H1 (cell line): ENCODE results near the gene FSTL4. TPM values are rescaled to one million over a fixed set of nuclear protein-coding genes. Genes with fewer than 3 reads are reported as not detected.

Source experiments
- CTCF ChIA-PET: fragments of 300-600 bp; sonication (Branson Sonifier 250); formaldehyde crosslinking; loops from one replicate; lab custom pipeline; 2021; ENCODE audit not compliant: partially characterized antibody; lab: Charles Lee
- POLR2A ChIA-PET: fragments of 300-600 bp; sonication (Branson Sonifier 250); formaldehyde crosslinking; loops from one replicate; lab custom pipeline; 2021; ENCODE audit warnings: inconsistent platforms; ENCODE audit not compliant: partially characterized antibody; lab: Charles Lee
- DNase-seq, 2 experiments: peaks; one replicate each; pipeline versions ENCODE4 v3.0.0 to v3.0.0-alpha.2; 2010 to 2022; ENCODE audit warnings: low spot score in 2 of 2, low read depth in 1 of 2, mixed read lengths in 1 of 2
- FAIRE-seq: peaks from 2 replicates; lab custom pipeline; 2011; peaks lifted over from hg19 to GRCh38; lab: Jason Lieb, UNC
- H2AFZ ChIP-seq: 2 replicates; pipeline ENCODE4 v1.8.1; 2012; ENCODE audit warnings: low read length, inconsistent platforms
- H2AK5ac ChIP-seq: 2 replicates; pipeline ENCODE4 v1.6.1; 2013; ENCODE audit warnings: low read depth, low read length
- H2BK120ac ChIP-seq: replicated peaks from 2 replicates; pipeline ENCODE3; 2013; ENCODE audit warnings: low read depth, low read length, inconsistent platforms
- H2BK12ac ChIP-seq: 2 replicates; pipeline ENCODE4 v1.6.1; 2013; ENCODE audit warnings: low read depth, low read length
- H2BK15ac ChIP-seq: 2 replicates; pipeline ENCODE4 v1.6.1; 2013; ENCODE audit warnings: low read length
- H2BK20ac ChIP-seq: 2 replicates; pipeline ENCODE4 v1.6.1; 2013; ENCODE audit warnings: low read length
- H2BK5ac ChIP-seq: 2 replicates; pipeline ENCODE4 v1.6.1; 2013; ENCODE audit warnings: low read depth, low read length
- H3K14ac ChIP-seq: 2 replicates; pipeline ENCODE4 v1.6.1; 2013; ENCODE audit warnings: inconsistent platforms; ENCODE audit not compliant: insufficient read length
- H3K18ac ChIP-seq: 2 replicates; pipeline ENCODE4 v1.6.1; 2013; ENCODE audit warnings: low read length; ENCODE audit errors: extremely low read depth
- H3K23ac ChIP-seq: 2 replicates; pipeline ENCODE4 v1.6.1; 2013; ENCODE audit warnings: inconsistent platforms; ENCODE audit not compliant: insufficient read length
- H3K23me2 ChIP-seq: 2 replicates; pipeline ENCODE4 v1.6.1; 2013; ENCODE audit warnings: low read depth, low read length
- H3K27ac ChIP-seq: 2 replicates; pipeline ENCODE4 v1.6.1; 2011; ENCODE audit warnings: low read depth, low read length, inconsistent platforms
- H3K27me3 ChIP-seq, 4 experiments: replicated peaks in 1 of 4; 1 replicate in 1 of 4; 2 replicates in 3 of 4; pipeline versions ENCODE4 v1.6.1 to v1.8.1; 2011 to 2013; ENCODE audit warnings: low read length in 3 of 4, mild to moderate bottlenecking in 3 of 4, inconsistent platforms in 2 of 4, mixed read lengths in 2 of 4, moderate library complexity in 1 of 4; ENCODE audit not compliant: control insufficient read depth in 3 of 4, insufficient read depth in 3 of 4; ENCODE audit errors: extremely low read depth in 1 of 4
- H3K36me3 ChIP-seq, 4 experiments: 2 replicates each; pipeline versions ENCODE4 v1.6.1 to v1.8.1; 2011 to 2013; ENCODE audit warnings: mild to moderate bottlenecking in 4 of 4, low read length in 3 of 4, moderate library complexity in 2 of 4, control low read depth in 1 of 4, inconsistent platforms in 1 of 4; ENCODE audit not compliant: insufficient read depth in 4 of 4, control insufficient read depth in 2 of 4
- H3K4ac ChIP-seq: replicated peaks from 2 replicates; pipeline ENCODE3; 2013; ENCODE audit warnings: low read length, low read depth, mixed read lengths, inconsistent platforms; ENCODE audit not compliant: insufficient read length
- H3K4me1 ChIP-seq, 4 experiments: replicated peaks in 1 of 4; 1 replicate in 1 of 4; 2 replicates in 3 of 4; pipeline versions ENCODE4 v1.6.1 to v1.8.1; 2011 to 2013; ENCODE audit warnings: low read length in 3 of 4, inconsistent platforms in 2 of 4, mixed read lengths in 1 of 4; ENCODE audit not compliant: insufficient read depth in 4 of 4, control insufficient read depth in 3 of 4
- H3K4me2 ChIP-seq, 2 experiments: 2 replicates each; pipeline versions ENCODE4 v1.6.1 to v1.8.1; 2011 to 2013; ENCODE audit warnings: low read depth in 2 of 2, low read length in 2 of 2, control low read depth in 1 of 2, inconsistent platforms in 1 of 2, mild to moderate bottlenecking in 1 of 2; ENCODE audit not compliant: insufficient read depth in 1 of 2
- H3K4me3 ChIP-seq, 4 experiments: fragments of 200-600, 300-600 bp in 1 of 4; sonication (generic), shearing (Covaris generic), sonication (Bioruptor Twin) in 1 of 4; 2 replicates each; pipeline versions ENCODE4 v1.5.1 to v1.8.1; 2011 to 2016; ENCODE audit warnings: low read length in 4 of 4, low read depth in 3 of 4, control low read depth in 2 of 4, inconsistent platforms in 2 of 4, mild to moderate bottlenecking in 2 of 4, mixed read lengths in 1 of 4, moderate library complexity in 1 of 4; ENCODE audit not compliant: insufficient read depth in 2 of 4; ENCODE audit errors: extremely low read depth in 1 of 4
- H3K56ac ChIP-seq: replicated peaks from 2 replicates; pipeline ENCODE3; 2013; ENCODE audit warnings: low read depth, mild to moderate bottlenecking, mixed read lengths, low read length, inconsistent platforms; ENCODE audit not compliant: insufficient read length
- H3K79me1 ChIP-seq: 2 replicates; pipeline ENCODE4 v1.6.1; 2013; ENCODE audit warnings: low read depth, low read length, control low read depth
- H3K79me2 ChIP-seq, 2 experiments: 2 replicates each; pipeline versions ENCODE4 v1.6.1 to v1.8.1; 2012 to 2013; ENCODE audit warnings: low read length in 2 of 2, mild to moderate bottlenecking in 2 of 2, inconsistent platforms in 1 of 2; ENCODE audit not compliant: insufficient read depth in 2 of 2, control insufficient read depth in 1 of 2
- H3K9ac ChIP-seq, 4 experiments: replicated peaks in 1 of 4; 1 replicate in 1 of 4; 2 replicates in 3 of 4; pipeline versions ENCODE4 v1.6.1 to v1.8.1; 2011 to 2013; ENCODE audit warnings: low read depth in 3 of 4, low read length in 3 of 4, control low read depth in 2 of 4, mild to moderate bottlenecking in 2 of 4, moderate library complexity in 2 of 4, inconsistent platforms in 1 of 4; ENCODE audit errors: extremely low read depth in 1 of 4
- H3K9me3 ChIP-seq, 2 experiments: 2 replicates each; pipeline versions ENCODE4 v1.6.1 to v1.8.1; 2012 to 2013; ENCODE audit warnings: mild to moderate bottlenecking in 2 of 2, moderate library complexity in 2 of 2, control low read depth in 1 of 2, inconsistent platforms in 1 of 2, low read depth in 1 of 2, low read length in 1 of 2, mixed read lengths in 1 of 2; ENCODE audit not compliant: insufficient read depth in 2 of 2
- H4K20me1 ChIP-seq, 2 experiments: replicated peaks in 1 of 2; 2 replicates each; pipeline versions ENCODE3 to v1.8.1; 2011 to 2013; ENCODE audit warnings: inconsistent platforms in 2 of 2, low read length in 2 of 2, mild to moderate bottlenecking in 1 of 2; ENCODE audit not compliant: insufficient read depth in 2 of 2, control insufficient read depth in 1 of 2
- H4K5ac ChIP-seq: 2 replicates; pipeline ENCODE4 v1.6.1; 2013; ENCODE audit warnings: low read length, low read depth, mixed read lengths, inconsistent platforms; ENCODE audit not compliant: insufficient read length
- H4K8ac ChIP-seq: 2 replicates; pipeline ENCODE4 v1.8.0; 2013; ENCODE audit warnings: mild to moderate bottlenecking, moderate library complexity, low read length, inconsistent platforms; ENCODE audit not compliant: insufficient read depth; ENCODE audit errors: extremely low read depth
- H4K91ac ChIP-seq: replicated peaks from 2 replicates; pipeline ENCODE3; 2013; ENCODE audit warnings: low read length, mixed read lengths, inconsistent platforms; ENCODE audit not compliant: insufficient read length
- BCL11A ChIP-seq, 2 experiments: IDR thresholded peaks; one replicate each; pipeline ENCODE4 v1.6.1; 2011; ENCODE audit warnings: low read depth in 2 of 2, low read length in 2 of 2, mild to moderate bottlenecking in 2 of 2
- CBX5 ChIP-seq: fragments of 300-800, 300-1000 bp; sonication (generic); IDR thresholded peaks from 2 replicates; pipeline ENCODE4 v1.7.1; 2016; ENCODE audit warnings: antibody characterized with exemption, low read length, low read depth
- CHD1 ChIP-seq: IDR thresholded peaks from 2 replicates; pipeline ENCODE4 v1.6.1; 2012; ENCODE audit warnings: low read depth, low read length, improper control_type of control experiment
- CHD2 ChIP-seq: IDR thresholded peaks from 2 replicates; pipeline ENCODE4 v1.6.1; 2012; ENCODE audit warnings: low read length, improper control_type of control experiment
- CREB1 ChIP-seq: IDR thresholded peaks from 2 replicates; pipeline ENCODE4 v1.6.1; 2012; ENCODE audit warnings: inconsistent platforms
- EGR1 ChIP-seq: IDR thresholded peaks from 2 replicates; pipeline ENCODE4 v1.6.1; 2011; ENCODE audit warnings: low read depth, low read length, borderline replicate concordance
- GTF2F1 ChIP-seq: IDR thresholded peaks from 2 replicates; pipeline ENCODE4 v1.6.1; 2012; ENCODE audit warnings: low read depth, low read length, improper control_type of control experiment, borderline replicate concordance
- HDAC6 ChIP-seq: IDR thresholded peaks from one replicate; pipeline ENCODE4 v1.7.1; 2012; ENCODE audit warnings: low read depth, mild to moderate bottlenecking, inconsistent platforms, low read length, moderate library complexity
- SIRT6 ChIP-seq: IDR thresholded peaks from one replicate; pipeline ENCODE4 v1.7.1; 2012; ENCODE audit warnings: low read length, inconsistent platforms
- SP1 ChIP-seq: IDR thresholded peaks from 2 replicates; pipeline ENCODE4 v1.6.1; 2011; ENCODE audit warnings: low read depth, low read length
- SP4 ChIP-seq: IDR thresholded peaks from 2 replicates; pipeline ENCODE4 v1.6.1; 2012; ENCODE audit warnings: low read length, inconsistent platforms
- TAF1 ChIP-seq: IDR thresholded peaks from 2 replicates; pipeline ENCODE4 v1.6.1; 2011; ENCODE audit warnings: mild to moderate bottlenecking, low read depth, low read length
- TCF12 ChIP-seq: IDR thresholded peaks from 2 replicates; pipeline ENCODE4 v1.6.1; 2011; ENCODE audit warnings: low read depth, mild to moderate bottlenecking, low read length
- YY1 ChIP-seq: IDR thresholded peaks from 2 replicates; pipeline ENCODE4 v1.6.1; 2011; ENCODE audit warnings: low read depth, mild to moderate bottlenecking, low read length
- WGBS, 2 experiments: shearing (Covaris generic) in 1 of 2; methylation state at CpG; one replicate each; pipeline versions ENCODE4 v1.1.6 to v1.1.7; 2013 to 2015; ENCODE audit warnings: low lambda C conversion rate in 2 of 2, mixed read lengths in 2 of 2, inconsistent platforms in 1 of 2, low coverage in 1 of 2, missing lambda C conversion rate in 1 of 2; ENCODE audit not compliant: insufficient replicate concordance in 2 of 2, insufficient coverage in 1 of 2, insufficient read length in 1 of 2; ENCODE audit errors: extremely low coverage in 1 of 2, missing lambda C conversion rate in 1 of 2; 5-methylcytosine and 5-hydroxymethylcytosine counted together
- polyA plus RNA-seq, 7 experiments: library from polyadenylated mRNA; depleted of rRNA in 3 of 7; stranded (reverse) in 5 of 7; unstranded in 2 of 7; fragments of >200 nt in 5 of 7; fragments of 200-250 nt in 2 of 7; gene quantifications; 1 replicate in 5 of 7; 2 replicates in 1 of 7; 4 replicates in 1 of 7; pipeline versions ENCODE4 v1.2.1 to v1.2.3, GENCODE V29; 2011 to 2013; ENCODE audit warnings: missing spikeins in 2 of 7, mixed read lengths in 2 of 7
- total RNA-seq: library from RNA; stranded (reverse); fragmentation: NEBNext Ultra II Directional; extraction: Animal tissue kit (Norgen Biotek cat#: 25700); gene quantifications from 2 replicates; pipeline ENCODE4 v1.2.1, GENCODE V29; 2021

The FSTL4 gene
- total and polyA plus RNA-seq, 2 of the 8 experiments (the other 6 are each of a cell fraction or from before 2014, with no cell fraction given) = 3.1 to 4.1 TPM

DNA sequence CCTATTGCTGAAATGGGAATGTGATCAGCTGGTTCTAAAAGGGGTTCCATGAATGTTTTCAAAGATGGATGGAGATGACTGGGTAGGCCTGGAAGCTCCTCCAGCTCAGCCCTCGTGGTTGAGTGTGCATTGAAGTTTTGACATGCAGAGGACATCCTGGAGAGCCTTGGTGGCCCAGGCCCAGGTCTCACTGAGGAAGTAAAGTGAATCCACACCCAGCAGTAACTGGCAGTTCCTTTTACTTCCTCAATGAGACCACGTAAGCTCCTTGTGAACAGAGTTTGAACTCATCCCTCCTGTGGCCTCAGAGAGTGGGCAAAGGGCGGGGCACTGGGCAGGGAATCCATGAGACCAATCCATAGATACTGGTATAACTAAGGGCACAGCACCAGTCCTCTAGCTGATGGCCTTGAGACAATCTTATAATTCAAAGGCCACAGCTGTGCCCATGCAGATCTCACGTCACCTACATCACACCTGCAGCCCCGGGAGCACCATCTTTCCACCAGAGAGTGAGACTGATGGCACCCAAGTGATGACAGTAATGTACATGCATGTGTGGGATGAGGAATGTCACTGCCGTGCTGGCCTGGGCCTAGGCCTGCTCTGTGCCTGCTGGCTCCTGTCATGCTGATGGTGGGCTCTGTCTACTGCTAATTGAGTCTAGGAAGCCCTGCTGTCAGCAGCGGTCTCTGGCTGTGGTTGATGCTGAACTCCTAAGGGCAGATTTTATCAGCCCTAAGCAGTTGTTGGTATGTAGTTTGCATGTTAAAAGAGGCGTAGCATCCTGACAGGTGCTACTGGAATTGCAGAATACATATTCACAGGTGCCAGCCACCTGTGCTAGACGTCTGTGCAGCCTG lies 257.8 kb downstream of the FSTL4 start:
- no peak overlapping the region for H2AFZ ChIP-seq
- no peaks in the 10 kb centered on the region for H3K79me1 ChIP-seq
- no peak for FAIRE-seq
- peaks cover 0 to 6% (median 0%) of the 10 kb centered on the region in 4 experiments; a peak in 4 of 7 replicates for H3K4me1 ChIP-seq
- H4K8ac ChIP-seq = no peak overlapping the region
- no peak overlapping the region for H3K56ac ChIP-seq
- H3K4me2 ChIP-seq = no peak overlapping the region
- no peak overlapping the region for H3K23ac ChIP-seq
- no peak for TF ChIP-seq BCL11A (IDR thresholded peaks at IDR 0.05; ENCODE audit: low read depth in 2 of 2, low read length in 2 of 2)
- no peak for TF ChIP-seq HDAC6
- no peak for TF ChIP-seq CBX5
- TF ChIP-seq SIRT6 = no peak
- TF ChIP-seq CREB1 = no peak
- no peak for TF ChIP-seq TCF12
- no peak for TF ChIP-seq SP1
- no peak for TF ChIP-seq CHD1
- TF ChIP-seq EGR1 = no peak
- TF ChIP-seq SP4 = no peak
- TF ChIP-seq YY1 = no peak
- no peak for TF ChIP-seq GTF2F1
- TF ChIP-seq CHD2 = no peak
- TF ChIP-seq TAF1 = no peak
- no peak overlapping the region for H3K18ac ChIP-seq
- peak overlapping the region; percentile 6 for H4K91ac ChIP-seq
- no peaks in the 10 kb centered on the region for H3K27me3 ChIP-seq
- ChIA-PET CTCF (interaction anchor here (0.8 to 2.5 kb wide), 9 partner anchors 10 to 244 kb away, joined by 3 to 15 read pairs (median 4); no protein-coding TSS in a partner anchor), POLR2A (no interaction called here)
- H4K20me1 ChIP-seq = no peaks in the 10 kb centered on the region
- no peak overlapping the region for H2BK120ac ChIP-seq
- H2BK20ac ChIP-seq = no peak overlapping the region
- H3K4me3 ChIP-seq = no peak overlapping the region
- H4K5ac ChIP-seq = no peak overlapping the region
- H2BK15ac ChIP-seq = 0 out of 2 replicates have a peak overlapping the region, but pooled peaks have one; percentile 12
- no peak overlapping the region for H3K4ac ChIP-seq
- no peak for DNase-seq
- H2BK5ac ChIP-seq = no peak overlapping the region
- no peaks in the 10 kb centered on the region for H3K79me2 ChIP-seq
- 94% methylated on average over 9 of the region's 9 CpGs; no CpG with 5 or more reads in 1 of the 2 experiments for WGBS, 2 experiments
- H3K14ac ChIP-seq = no peak overlapping the region
- H2AK5ac ChIP-seq = no peak overlapping the region
- H3K9ac ChIP-seq = no peak overlapping the region
- H2BK12ac ChIP-seq = no peak overlapping the region
- H3K9me3 ChIP-seq = no peaks in the 10 kb centered on the region
- H3K27ac ChIP-seq = no peak overlapping the region
- no peaks in the 10 kb centered on the region for H3K36me3 ChIP-seq
- no peaks in the 10 kb centered on the region for H3K23me2 ChIP-seq
